Sigmoid colon (tissue), 4 donors: ENCODE measurements around the gene ZNF208.

Experiments
- CTCF ChIP-seq, 4 experiments: fragments of 450-650 bp in 3 of 4; fragments of 200-600 bp in 1 of 4; IDR thresholded peaks; one replicate each; pipeline ENCODE4 v1.5.1; 2016 to 2019; ENCODE audit warnings: antibody characterized with exemption in 4 of 4, mild to moderate bottlenecking in 3 of 4, moderate library complexity in 2 of 4
- EP300 ChIP-seq, 4 donors: sonication (generic); formaldehyde crosslinking; IDR thresholded peaks; one replicate each; pipeline ENCODE4 v1.6.1; 2017; ENCODE audit warnings: antibody characterized with exemption in 4 of 4
- POLR2A ChIP-seq, 2 donors: fragments of 450-650 bp; IDR thresholded peaks; one replicate each; pipeline ENCODE4 v1.6.1; 2016; ENCODE audit warnings: antibody characterized with exemption in 2 of 2, mild to moderate bottlenecking in 2 of 2, moderate library complexity in 2 of 2

GRCh38 chr19:22052644-22053013, 41.9 kb upstream of the ZNF208 start:
- TF ChIP-seq CTCF (IDR thresholded peaks at IDR 0.05) (no peak), POLR2A (IDR thresholded peaks at IDR 0.05) (no peak), EP300 (IDR thresholded peaks at IDR 0.05) (no peak)
